GM12878 (cell line): Measurements from ENCODE around the gene S100A7. TPM values are rescaled to one million over a fixed set of nuclear protein-coding genes. Genes with fewer than 3 reads are reported as not detected.

ENCODE experiments used
- ATAC-seq: fragments of 200-7000 bp; cut with Tn5 transposase; 3 replicates; pipeline ENCODE4 v1.9.1; 2020; ENCODE audit warnings: mild to moderate bottlenecking, moderate library complexity
- BruUV-seq: library from RNA; stranded (reverse); fragments of 400-500 nt; replicated peaks from 2 replicates; lab custom pipeline; 2021; lab: Mats Ljungman, UMichigan
- CTCF ChIA-PET: fragments of 300-600 bp; sonication (Branson Sonifier 250); formaldehyde crosslinking; extraction: SDS; loops from one replicate; lab custom pipeline; 2021; ENCODE audit warnings: inconsistent platforms; lab: Yijun Ruan, JAX
- POLR2A ChIA-PET: fragments of 350-600 bp; formaldehyde crosslinking; extraction: SDS; loops from one replicate; lab custom pipeline; 2021; ENCODE audit warnings: inconsistent platforms; lab: Charles Lee
- RAD21 ChIA-PET: fragments of 300-600 bp; sonication (Branson Sonifier 250); formaldehyde crosslinking; loops from one replicate; lab custom pipeline; 2023; ENCODE audit warnings: antibody characterized with exemption; ENCODE audit not compliant: unreplicated experiment; lab: Charles Lee
- SMC1A ChIA-PET: fragments of 300-600 bp; sonication (Branson Sonifier 250); formaldehyde crosslinking; loops from one replicate; lab custom pipeline; 2023; ENCODE audit not compliant: unreplicated experiment, uncharacterized antibody; lab: Charles Lee
- DNase-seq: peaks from one replicate; pipeline ENCODE4 v3.0.0-alpha.2; 2011; ENCODE audit warnings: low read depth, low spot score
- FAIRE-seq: peaks from 3 replicates; lab custom pipeline; 2011; peaks lifted over from hg19 to GRCh38; lab: Jason Lieb, UNC
- H2AFZ ChIP-seq: 2 replicates; pipeline ENCODE4 v1.6.0; 2011; ENCODE audit warnings: low read depth, low read length, control low read depth; ENCODE audit not compliant: control insufficient read depth
- H3K27ac ChIP-seq: 2 replicates; pipeline ENCODE4 v1.5.1; 2011; ENCODE audit warnings: control low read depth; ENCODE audit not compliant: control insufficient read depth, insufficient read depth
- H3K27me3 ChIP-seq, 2 experiments: replicated peaks in 1 of 2; 2 replicates each; pipeline versions ENCODE4 v1.6.0 to v1.6.1; 2011; ENCODE audit warnings: low read length in 1 of 2; ENCODE audit not compliant: control insufficient read depth in 2 of 2, insufficient read depth in 2 of 2
- H3K36me3 ChIP-seq, 2 experiments: 2 replicates each; pipeline ENCODE4 v1.5.1; 2011; ENCODE audit warnings: low read length in 1 of 2; ENCODE audit not compliant: control insufficient read depth in 2 of 2, insufficient read depth in 2 of 2
- H3K4me1 ChIP-seq: 2 replicates; pipeline ENCODE4 v1.6.1; 2011; ENCODE audit warnings: mild to moderate bottlenecking, low read length, moderate library complexity, mixed read lengths; ENCODE audit not compliant: control insufficient read depth, insufficient read depth
- H3K4me2 ChIP-seq: 2 replicates; pipeline ENCODE4 v1.6.0; 2011; ENCODE audit warnings: control low read depth; ENCODE audit not compliant: control insufficient read depth, insufficient read depth
- H3K4me3 ChIP-seq: fragments of 200-600 bp; sonication (generic); 2 replicates; pipeline ENCODE4 v1.5.1; 2016
- H3K79me2 ChIP-seq: 2 replicates; pipeline ENCODE4 v1.6.0; 2011; ENCODE audit warnings: low read length; ENCODE audit not compliant: control insufficient read depth, insufficient read depth
- H3K9ac ChIP-seq: 2 replicates; pipeline ENCODE4 v1.8.0; 2011; ENCODE audit warnings: low read length, control low read depth, mixed read lengths; ENCODE audit not compliant: control insufficient read depth, insufficient read depth
- H3K9me3 ChIP-seq: replicated peaks from 3 replicates; pipeline ENCODE4 v1.5.1; 2011; ENCODE audit warnings: mild to moderate bottlenecking, low read length; ENCODE audit not compliant: control insufficient read depth, insufficient read depth
- H4K20me1 ChIP-seq: 2 replicates; pipeline ENCODE4 v1.6.0; 2011; ENCODE audit not compliant: control insufficient read depth, insufficient read depth
- BRCA1 ChIP-seq: IDR thresholded peaks from 2 replicates; pipeline ENCODE4 v1.6.1; 2011; ENCODE audit warnings: low read depth, low read length, improper control_type of control experiment
- CEBPB ChIP-seq, 2 experiments: fragments of 150-350 bp in 1 of 2; IDR thresholded peaks; 2 replicates each; pipeline ENCODE4 v1.6.1; 2012 to 2014; ENCODE audit warnings: low read depth in 2 of 2, low read length in 2 of 2, borderline replicate concordance in 1 of 2, inconsistent platforms in 1 of 2
- EED ChIP-seq: sonication (generic); IDR thresholded peaks from 2 replicates; pipeline ENCODE4 v1.6.1; 2016; ENCODE audit warnings: antibody characterized with exemption, low read depth
- ELK1 ChIP-seq: IDR thresholded peaks from 2 replicates; pipeline ENCODE4 v1.6.1; 2012; ENCODE audit warnings: low read depth, low read length, improper control_type of control experiment
- ETV6 ChIP-seq, 2 experiments: fragments of 450-650 bp in 1 of 2; IDR thresholded peaks in 1 of 2; conservative IDR thresholded peaks in 1 of 2; 2 replicates each; pipeline ENCODE4 v1.6.1; 2014; ENCODE audit warnings: antibody characterized with exemption in 1 of 2, borderline replicate concordance in 1 of 2, low read depth in 1 of 2, mild to moderate bottlenecking in 1 of 2, moderate library complexity in 1 of 2
- IRF4 ChIP-seq: IDR thresholded peaks from 2 replicates; pipeline ENCODE4 v1.6.1; 2011; ENCODE audit warnings: low read depth, low read length
- JUNB ChIP-seq: IDR thresholded peaks from 2 replicates; pipeline ENCODE4 v1.6.1; 2016; ENCODE audit warnings: antibody characterized with exemption, mild to moderate bottlenecking
- JUND ChIP-seq: IDR thresholded peaks from 2 replicates; pipeline ENCODE4 v1.6.1; 2012; ENCODE audit warnings: low read depth, mild to moderate bottlenecking, low read length, improper control_type of control experiment, moderate library complexity
- KDM1A ChIP-seq: fragments of 200-600 bp; sonication (generic); IDR thresholded peaks from 2 replicates; pipeline ENCODE4 v1.6.1; 2016; ENCODE audit warnings: borderline replicate concordance
- MEF2B ChIP-seq: fragments of 450-650 bp; IDR thresholded peaks from 2 replicates; pipeline ENCODE4 v1.6.1; 2018; ENCODE audit warnings: mild to moderate bottlenecking, moderate library complexity; ENCODE audit not compliant: partially characterized antibody, poor library complexity, severe bottlenecking
- NR2C2 ChIP-seq: IDR thresholded peaks from 2 replicates; pipeline ENCODE4 v1.6.1; 2011; ENCODE audit warnings: borderline replicate concordance, low read depth; ENCODE audit not compliant: control insufficient read depth, insufficient read length
- PKNOX1 ChIP-seq: fragments of 450-650 bp; IDR thresholded peaks from 2 replicates; pipeline ENCODE4 v1.6.1; 2016; ENCODE audit warnings: mild to moderate bottlenecking
- POLR2A ChIP-seq: IDR thresholded peaks from 2 replicates; pipeline ENCODE4 v1.6.1; 2011; ENCODE audit warnings: low read depth, mild to moderate bottlenecking, low read length
- RBBP5 ChIP-seq: fragments of 200-600 bp; sonication (generic); conservative IDR thresholded peaks from 2 replicates; pipeline ENCODE4 v1.6.1; 2016
- RFX5 ChIP-seq: IDR thresholded peaks from 2 replicates; pipeline ENCODE4 v1.6.1; 2011; ENCODE audit warnings: low read depth, low read length, improper control_type of control experiment
- YBX1 ChIP-seq: fragments of 450-650 bp; IDR thresholded peaks from 2 replicates; pipeline ENCODE4 v1.6.1; 2016; ENCODE audit warnings: antibody characterized with exemption
- ZNF207 ChIP-seq: fragments of 450-650 bp; IDR thresholded peaks from 2 replicates; pipeline ENCODE4 v1.6.1; 2014; ENCODE audit warnings: antibody characterized with exemption, mild to moderate bottlenecking, borderline replicate concordance
- ZNF217 ChIP-seq: fragments of 450-650 bp; IDR thresholded peaks from 2 replicates; pipeline ENCODE4 v1.6.1; 2017; ENCODE audit warnings: antibody characterized with exemption, mild to moderate bottlenecking
- ZNF274 ChIP-seq: IDR thresholded peaks from one replicate; pipeline ENCODE4 v1.8.0; 2011; ENCODE audit not compliant: insufficient read length, insufficient read depth
- WGBS: methylation state at CpG from one replicate; pipeline ENCODE4 v1.1.6; 2016; ENCODE audit warnings: low lambda C conversion rate; ENCODE audit not compliant: insufficient replicate concordance, insufficient coverage; ENCODE audit errors: missing lambda C conversion rate; 5-methylcytosine and 5-hydroxymethylcytosine counted together
- in situ Hi-C: fragments of 300-500 bp; cut with MboI; formaldehyde crosslinking; loops from 9 replicates; pipeline ENCODE4 v1.14.3; 2018; ENCODE audit warnings: mixed read lengths
- intact Hi-C: fragments of 100-400 bp; cut with micrococcal nuclease; formaldehyde crosslinking; loops from one replicate; pipeline ENCODE4 v1.14.2; 2022; ENCODE audit not compliant: unreplicated experiment
- polyA plus RNA-seq, 11 experiments: library from polyadenylated mRNA; depleted of rRNA in 4 of 11; unstranded in 6 of 11; stranded (reverse) in 5 of 11; fragments of >200 nt; fragmentation: Nextera tagmentation in 4 of 11; fragmentation: Illumina TruSeq in 1 of 11; extraction: Ambion mirVana in 4 of 11; extraction: Trizol in 1 of 11; gene quantifications; 1 replicate in 1 of 11; 2 replicates in 10 of 11; pipeline versions ENCODE4 v1.2.1 to v1.2.3, GENCODE V29; 2011 to 2016; ENCODE audit warnings: inconsistent platforms in 2 of 11, missing spikeins in 2 of 11, low read depth in 1 of 11
- total RNA-seq, 4 experiments: library from RNA; depleted of rRNA in 3 of 4; stranded (reverse); fragments of >200 nt in 3 of 4; fragmentation: Illumina TruSeq in 1 of 4; extraction: Trizol in 1 of 4; gene quantifications; 2 replicates each; pipeline versions ENCODE4 v1.2.1 to v1.2.3, GENCODE V29; 2013 to 2021

The S100A7 gene
- total and polyA plus RNA-seq, 10 of the 15 experiments (the other 5 are each of a cell fraction or from before 2014, with no cell fraction given): not detected

- no peak overlapping the region for H3K4me3 ChIP-seq
- intact Hi-C loops: no loop called here
- FAIRE-seq (no peak), DNase-seq (no peak), ATAC-seq (no peak)
- 10% methylated on average over 4 of the region's 4 CpGs for WGBS
- no peak overlapping the region for H3K27ac ChIP-seq
- no peaks in the 10 kb centered on the region for H3K79me2 ChIP-seq
- H3K4me1 ChIP-seq: no peaks in the 10 kb centered on the region
- H3K27me3 ChIP-seq: peaks cover 0 to 3% of the 10 kb centered on the region in 2 experiments
- in situ Hi-C loops: no loop called here
- no peaks in the 10 kb centered on the region for H4K20me1 ChIP-seq
- ChIA-PET SMC1A (interaction anchor here (1.0 kb wide), 1 partner anchor 13 kb away, joined by 3 read pairs; no protein-coding TSS in a partner anchor), POLR2A (no interaction called here), RAD21 (interaction anchor here (1.1 kb wide), 1 partner anchor 135 kb away, joined by 3 read pairs; no protein-coding TSS in a partner anchor), CTCF (interaction anchor here (0.6 to 2.4 kb wide), 4 partner anchors 10 to 1111 kb away, joined by 3 to 8 read pairs (median 5); no protein-coding TSS in a partner anchor)
- no peak overlapping the region for H3K9ac ChIP-seq
- no peak for TF ChIP-seq IRF4
- no peak for TF ChIP-seq ZNF217
- TF ChIP-seq NR2C2: no peak
- TF ChIP-seq PKNOX1: no peak
- no peak for TF ChIP-seq RBBP5
- no peak for TF ChIP-seq CEBPB (IDR thresholded peaks at IDR 0.05; ENCODE audit: borderline replicate concordance in 1 of 2, low read depth in 2 of 2, low read length in 2 of 2)
- TF ChIP-seq ELK1: no peak
- no peak for TF ChIP-seq JUND
- TF ChIP-seq KDM1A: no peak
- TF ChIP-seq ETV6 (conservative IDR thresholded peaks at IDR 0.05 in 1 of 2, IDR thresholded peaks at IDR 0.05 in 1 of 2; ENCODE audit: borderline replicate concordance in 1 of 2, low read depth in 1 of 2): no peak
- TF ChIP-seq BRCA1: no peak
- no peak for TF ChIP-seq ZNF207
- no peak for TF ChIP-seq POLR2A
- TF ChIP-seq MEF2B: no peak
- TF ChIP-seq EED: no peak
- no peak for TF ChIP-seq JUNB
- TF ChIP-seq ZNF274: no peak
- TF ChIP-seq RFX5: no peak
- TF ChIP-seq YBX1: no peak
- H3K4me2 ChIP-seq: no peak overlapping the region
- no peak overlapping the region for H2AFZ ChIP-seq
- no peaks in the 10 kb centered on the region for H3K9me3 ChIP-seq
- no peaks in the 10 kb centered on the region for H3K36me3 ChIP-seq
- no TSS peak for BruUV-seq
These were observed 28.3 kb upstream of the S100A7 start for GRCh38 chr1:153488731-153489130.
